Measurements from ENCODE around the gene BLOC1S1.

Gene BLOC1S1

DNA sequence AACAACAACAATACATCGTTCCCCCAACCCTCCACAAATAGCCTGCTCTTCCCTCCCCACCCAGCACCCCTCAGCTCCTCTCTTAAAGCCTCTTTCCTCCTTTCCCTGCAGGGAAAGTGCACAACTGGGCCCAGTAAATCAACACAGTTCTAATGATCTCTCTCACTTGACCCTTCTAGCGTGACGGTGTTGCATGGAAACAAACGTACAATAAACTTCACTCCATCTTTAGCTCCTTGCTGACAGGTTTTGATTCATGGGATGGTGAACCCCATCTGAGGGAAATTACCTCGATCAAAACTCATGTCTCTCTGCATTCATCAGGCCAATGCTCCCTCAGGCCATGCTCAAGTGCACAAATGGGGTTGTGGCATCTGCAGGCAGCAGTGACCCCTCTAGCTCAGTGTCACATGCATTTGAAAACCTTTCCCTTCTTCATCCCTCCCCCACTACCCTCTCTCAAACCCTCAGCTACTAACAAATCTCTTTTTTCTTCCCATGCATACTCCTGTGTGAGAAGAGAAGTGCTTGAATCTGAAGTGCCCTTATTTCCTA lies 50.0 kb downstream of the BLOC1S1 start:
- H3K9me3 Mint-ChIP-seq: no peaks in the 10 kb centered on the region
- H3K4me3 Mint-ChIP-seq: peak overlapping the region; percentile 66
- TF ChIP-seq, protein P1, sequence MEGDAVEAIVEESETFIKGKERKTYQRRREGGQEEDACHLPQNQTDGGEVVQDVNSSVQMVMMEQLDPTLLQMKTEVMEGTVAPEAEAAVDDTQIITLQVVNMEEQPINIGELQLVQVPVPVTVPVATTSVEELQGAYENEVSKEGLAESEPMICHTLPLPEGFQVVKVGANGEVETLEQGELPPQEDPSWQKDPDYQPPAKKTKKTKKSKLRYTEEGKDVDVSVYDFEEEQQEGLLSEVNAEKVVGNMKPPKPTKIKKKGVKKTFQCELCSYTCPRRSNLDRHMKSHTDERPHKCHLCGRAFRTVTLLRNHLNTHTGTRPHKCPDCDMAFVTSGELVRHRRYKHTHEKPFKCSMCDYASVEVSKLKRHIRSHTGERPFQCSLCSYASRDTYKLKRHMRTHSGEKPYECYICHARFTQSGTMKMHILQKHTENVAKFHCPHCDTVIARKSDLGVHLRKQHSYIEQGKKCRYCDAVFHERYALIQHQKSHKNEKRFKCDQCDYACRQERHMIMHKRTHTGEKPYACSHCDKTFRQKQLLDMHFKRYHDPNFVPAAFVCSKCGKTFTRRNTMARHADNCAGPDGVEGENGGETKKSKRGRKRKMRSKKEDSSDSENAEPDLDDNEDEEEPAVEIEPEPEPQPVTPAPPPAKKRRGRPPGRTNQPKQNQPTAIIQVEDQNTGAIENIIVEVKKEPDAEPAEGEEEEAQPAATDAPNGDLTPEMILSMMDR (IDR thresholded peaks at IDR 0.05): no peak
- peak overlapping the region; percentile 86 for H3K27ac Mint-ChIP-seq
- H3K27me3 Mint-ChIP-seq (ENCODE audit: low read depth, poor library complexity): no peaks in the 10 kb centered on the region
- DNase-seq: peak; percentile 22
- H3K4me1 Mint-ChIP-seq: peaks cover 41% of the 10 kb centered on the region
- peaks cover 46% of the 10 kb centered on the region for H3K36me3 Mint-ChIP-seq (ENCODE audit: low read depth)

DNA sequence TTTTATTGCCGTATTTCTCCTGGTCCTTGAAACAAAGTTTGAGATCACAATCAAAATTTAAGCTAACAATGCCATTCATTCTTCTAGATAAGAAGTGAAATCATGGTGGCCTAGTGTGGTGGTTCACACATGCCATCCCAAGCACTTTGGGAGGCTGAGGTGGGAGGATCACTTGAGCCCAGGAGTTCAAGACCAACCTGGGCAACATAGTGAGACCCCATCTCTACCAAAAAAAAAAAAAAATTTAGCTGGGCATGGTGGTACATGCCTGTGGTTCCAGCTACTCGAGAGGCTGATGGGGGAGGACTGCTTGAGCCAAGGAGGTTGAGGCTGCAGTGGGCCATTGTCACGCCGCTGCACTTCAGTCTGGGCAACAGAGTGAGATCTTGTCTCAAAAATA lies 51.3 kb downstream of the BLOC1S1 start:
- no peaks in the 10 kb centered on the region for H3K27me3 Mint-ChIP-seq (ENCODE audit: low read depth, poor library complexity)
- DNase-seq: no peak
- H3K4me1 Mint-ChIP-seq: peaks cover 46% of the 10 kb centered on the region
- H3K27ac Mint-ChIP-seq: no peak overlapping the region
- peaks cover 49% of the 10 kb centered on the region for H3K36me3 Mint-ChIP-seq (ENCODE audit: low read depth)
- TF ChIP-seq, protein P1 (IDR thresholded peaks at IDR 0.05): no peak
- no peaks in the 10 kb centered on the region for H3K9me3 Mint-ChIP-seq
- H3K4me3 Mint-ChIP-seq: peak overlapping the region; percentile 10

All from nephron progenitor cell (in vitro differentiated cells).